PC-9 (cell line): ENCODE measurements around the gene UBAC1.

Experiments used
- CTCF ChIP-seq: fragments of 200-600 bp; sonication (generic); conservative IDR thresholded peaks from 2 replicates; pipeline ENCODE4 v1.6.1; 2017; ENCODE audit warnings: mixed run types, antibody characterized with exemption, mild to moderate bottlenecking, moderate library complexity
- EZH2 ChIP-seq: fragments of 200-600 bp; sonication (generic); IDR thresholded peaks from 2 replicates; pipeline ENCODE4 v1.8.0; 2017; ENCODE audit warnings: antibody characterized with exemption, low read depth

GRCh38 chr9:136009516-136009915 is 48.3 kb upstream of the UBAC1 start:
- TF ChIP-seq CTCF (no peak), EZH2 (no peak)
